ENCODE measurements around the gene PPM1E.

- no peak for TF ChIP-seq EZH2phosphoT487 (IDR thresholded peaks at IDR 0.05; ENCODE audit: insufficient read depth, low read depth)
- no peak for TF ChIP-seq EZH2 (IDR thresholded peaks at IDR 0.05; ENCODE audit: insufficient read depth, poor library complexity, severe bottlenecking)
Measured at GRCh38 chr17:58785097-58785496, 29.4 kb downstream of the PPM1E start.
